ENCODE data around the gene EMC6.

The EMC6 gene

DNA sequence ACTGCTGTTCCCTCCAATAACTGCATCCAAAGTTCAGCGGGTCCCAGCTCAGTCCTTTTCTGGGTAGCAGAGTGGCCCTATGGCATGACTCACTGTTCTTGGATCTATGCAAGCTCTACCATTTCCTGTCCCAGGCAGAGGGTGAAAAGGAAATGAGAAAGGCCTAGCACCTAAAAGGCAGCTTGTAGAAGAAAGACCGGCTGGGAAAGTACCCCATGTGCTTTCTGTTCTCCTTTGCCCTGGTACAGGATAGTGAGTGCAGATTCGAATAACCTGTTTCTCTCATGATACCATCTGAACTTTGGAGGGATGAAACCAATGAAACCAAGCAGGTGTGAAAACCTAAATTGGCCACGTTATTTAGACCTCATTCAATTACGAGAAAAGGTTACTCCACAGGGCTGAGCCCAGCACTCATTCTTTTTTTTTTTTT is 42.4 kb downstream of the EMC6 start:
- ATAC-seq, result peak; percentile 100
- DNase-seq, result peak; percentile 69

GRCh38 chr17:3712811-3713463 is 44.3 kb downstream of the EMC6 start:
- ATAC-seq (no peak), DNase-seq (no peak)

DNA sequence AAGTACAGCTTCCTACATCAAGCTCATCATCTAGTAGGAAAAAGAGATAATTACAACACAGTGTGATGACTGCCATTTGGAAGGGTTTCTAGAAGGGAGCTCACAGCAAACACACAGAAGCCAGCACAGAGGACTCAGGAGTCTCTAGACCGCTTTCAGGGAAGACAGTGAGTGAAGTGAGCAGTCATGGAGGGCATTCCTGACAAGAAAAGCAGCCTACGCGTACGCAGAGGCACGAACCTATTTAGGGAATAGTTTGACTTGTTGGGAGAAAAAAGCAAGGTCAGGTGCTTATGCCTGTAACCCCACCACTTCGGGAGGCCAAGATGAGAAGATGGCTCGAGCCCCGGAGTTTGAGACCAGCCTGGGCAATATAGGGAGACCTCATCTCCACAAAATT is 46.7 kb downstream of the EMC6 start:
- no peak for DNase-seq
- ATAC-seq, result no peak

DNA sequence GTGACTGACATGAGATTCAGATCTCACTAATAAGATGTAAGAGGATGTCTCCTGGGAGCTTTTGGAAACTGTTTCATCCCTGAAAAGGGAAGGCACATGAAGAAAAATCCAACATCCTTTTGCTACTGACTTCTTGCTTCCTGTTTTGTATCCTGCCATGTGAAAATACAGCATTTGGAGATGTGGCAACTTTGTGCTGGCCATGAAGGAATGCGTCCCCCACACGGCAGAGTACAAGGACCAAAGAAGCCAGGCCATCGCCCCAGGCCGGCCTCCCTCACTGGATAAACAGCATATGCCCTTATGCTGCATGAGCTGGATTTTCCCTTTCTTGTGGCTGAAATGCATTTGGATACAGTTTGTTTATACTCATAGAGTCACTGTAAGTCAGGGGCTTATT is 49.6 kb downstream of the EMC6 start:
- ATAC-seq (no peak), DNase-seq (no peak)

GRCh38 chr17:3719265-3719664 is 50.7 kb downstream of the EMC6 start:
- ATAC-seq, result no peak

More at GRCh38 chr17:3719265-3719664, 50.7 kb downstream of the EMC6 start:
- DNase-seq, result no peak

All from stimulated activated naive CD8-positive, alpha-beta T cell treated with anti-CD3 and anti-CD28 coated beads, Interleukin-15, Interleukin-2, amounts not matched to agents 100 U/mL and 50 U/mL, for 24 hours (primary cell).